HL-60 (cell line): ENCODE data around the gene NFATC2IP.

Experiments used
- DNase-seq, 2 experiments: peaks; one replicate each; pipeline ENCODE4 v3.0.0-alpha.2; 2010 to 2020; ENCODE audit warnings: low read depth in 1 of 2, low spot score in 1 of 2
- H3K27ac ChIP-seq: fragments of 250-450 bp; sonication (Bioruptor Pico); replicated peaks from 2 replicates; pipeline ENCODE4 v1.5.1; 2020; ENCODE audit warnings: mild to moderate bottlenecking, moderate library complexity
- H3K27me3 ChIP-seq: fragments of 250-450 bp; sonication (Bioruptor Pico); 2 replicates; pipeline ENCODE4 v1.5.1; 2021; ENCODE audit warnings: mild to moderate bottlenecking, moderate library complexity; ENCODE audit not compliant: insufficient read depth, poor library complexity, severe bottlenecking
- H3K4me3 ChIP-seq: replicated peaks from 2 replicates; pipeline ENCODE4 v1.5.1; 2011; ENCODE audit warnings: mild to moderate bottlenecking, control low read depth, low read length; ENCODE audit not compliant: insufficient read depth
- GABPA ChIP-seq: IDR thresholded peaks from 2 replicates; pipeline ENCODE4 v1.6.1; 2012; ENCODE audit warnings: low read depth
- POLR2AphosphoS5 ChIP-seq: IDR thresholded peaks from 2 replicates; pipeline ENCODE4 v1.6.1; 2012; ENCODE audit warnings: low read depth
- SPI1 ChIP-seq: IDR thresholded peaks from 2 replicates; pipeline ENCODE4 v1.6.1; 2012; ENCODE audit warnings: low read depth, mild to moderate bottlenecking, borderline replicate concordance
- TF ChIP-seq, protein P1 (sequence below): IDR thresholded peaks from one replicate; pipeline ENCODE4 v1.5.1; 2011; ENCODE audit warnings: low read length, control low read depth, inconsistent platforms; ENCODE audit not compliant: insufficient read depth
- TF ChIP-seq, protein P2 (sequence below): IDR thresholded peaks from 2 replicates; pipeline ENCODE4 v1.6.1; 2012; ENCODE audit warnings: low read depth; ENCODE audit not compliant: insufficient replicate concordance

The NFATC2IP gene

DNA sequence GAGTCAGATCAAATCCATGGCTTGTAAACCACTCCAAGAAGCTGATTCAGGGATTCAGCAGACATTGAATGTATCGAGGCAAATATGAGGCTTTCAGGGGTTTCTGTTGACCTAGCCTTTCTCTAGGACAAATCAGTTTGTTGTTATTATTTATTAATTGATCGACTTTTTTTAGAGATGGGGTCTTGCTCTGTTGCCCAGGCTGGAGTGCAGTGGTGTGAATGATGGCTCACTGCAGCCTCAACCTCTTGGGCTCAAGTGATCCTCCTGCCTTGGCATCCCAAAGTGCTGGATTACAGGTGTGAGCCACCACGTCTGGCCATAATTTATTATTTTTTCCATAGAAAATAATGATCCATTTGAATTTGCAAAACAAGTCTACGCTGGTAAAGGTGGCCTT, 61.1 kb downstream of the NFATC2IP start:
- no peak for DNase-seq
- H3K27ac ChIP-seq: no peak overlapping the region

DNA sequence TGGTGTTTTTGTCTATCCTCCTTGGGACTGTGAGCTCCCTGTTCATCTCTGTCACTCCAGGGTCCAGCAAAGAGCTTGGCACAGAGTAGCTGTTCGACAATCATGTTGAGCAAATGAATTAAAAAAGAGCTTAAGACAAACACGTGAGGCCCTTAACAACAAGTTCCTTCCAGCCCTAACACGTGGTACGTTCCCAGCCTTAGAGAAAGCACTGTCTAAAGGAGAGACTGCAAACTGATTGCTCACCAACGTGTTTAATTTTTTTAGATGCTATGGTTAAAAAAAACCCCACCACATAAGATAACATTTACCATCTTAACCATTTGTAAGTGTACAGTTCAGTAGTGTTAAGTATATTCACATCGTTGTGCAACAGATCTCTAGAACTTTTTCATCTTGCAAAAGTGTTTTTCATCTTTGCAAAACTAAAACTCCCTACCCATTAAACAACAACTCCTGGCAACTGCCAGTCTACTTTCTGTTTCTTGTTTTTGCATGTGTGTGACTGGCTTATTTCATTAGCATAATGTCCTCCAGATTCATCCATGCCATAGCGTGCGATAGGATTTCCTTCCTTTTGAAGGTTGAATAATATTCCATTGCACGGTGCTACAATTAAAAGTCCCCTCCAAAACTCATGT, 62.3 kb downstream of the NFATC2IP start:
- no peaks in the 10 kb centered on the region for H3K27me3 ChIP-seq
- H3K27ac ChIP-seq: peak overlapping the region; percentile 41
- no peak overlapping the region for H3K4me3 ChIP-seq
- no peak for TF ChIP-seq SPI1
- TF ChIP-seq, protein P1, sequence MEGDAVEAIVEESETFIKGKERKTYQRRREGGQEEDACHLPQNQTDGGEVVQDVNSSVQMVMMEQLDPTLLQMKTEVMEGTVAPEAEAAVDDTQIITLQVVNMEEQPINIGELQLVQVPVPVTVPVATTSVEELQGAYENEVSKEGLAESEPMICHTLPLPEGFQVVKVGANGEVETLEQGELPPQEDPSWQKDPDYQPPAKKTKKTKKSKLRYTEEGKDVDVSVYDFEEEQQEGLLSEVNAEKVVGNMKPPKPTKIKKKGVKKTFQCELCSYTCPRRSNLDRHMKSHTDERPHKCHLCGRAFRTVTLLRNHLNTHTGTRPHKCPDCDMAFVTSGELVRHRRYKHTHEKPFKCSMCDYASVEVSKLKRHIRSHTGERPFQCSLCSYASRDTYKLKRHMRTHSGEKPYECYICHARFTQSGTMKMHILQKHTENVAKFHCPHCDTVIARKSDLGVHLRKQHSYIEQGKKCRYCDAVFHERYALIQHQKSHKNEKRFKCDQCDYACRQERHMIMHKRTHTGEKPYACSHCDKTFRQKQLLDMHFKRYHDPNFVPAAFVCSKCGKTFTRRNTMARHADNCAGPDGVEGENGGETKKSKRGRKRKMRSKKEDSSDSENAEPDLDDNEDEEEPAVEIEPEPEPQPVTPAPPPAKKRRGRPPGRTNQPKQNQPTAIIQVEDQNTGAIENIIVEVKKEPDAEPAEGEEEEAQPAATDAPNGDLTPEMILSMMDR: no peak
- TF ChIP-seq, protein P2, sequence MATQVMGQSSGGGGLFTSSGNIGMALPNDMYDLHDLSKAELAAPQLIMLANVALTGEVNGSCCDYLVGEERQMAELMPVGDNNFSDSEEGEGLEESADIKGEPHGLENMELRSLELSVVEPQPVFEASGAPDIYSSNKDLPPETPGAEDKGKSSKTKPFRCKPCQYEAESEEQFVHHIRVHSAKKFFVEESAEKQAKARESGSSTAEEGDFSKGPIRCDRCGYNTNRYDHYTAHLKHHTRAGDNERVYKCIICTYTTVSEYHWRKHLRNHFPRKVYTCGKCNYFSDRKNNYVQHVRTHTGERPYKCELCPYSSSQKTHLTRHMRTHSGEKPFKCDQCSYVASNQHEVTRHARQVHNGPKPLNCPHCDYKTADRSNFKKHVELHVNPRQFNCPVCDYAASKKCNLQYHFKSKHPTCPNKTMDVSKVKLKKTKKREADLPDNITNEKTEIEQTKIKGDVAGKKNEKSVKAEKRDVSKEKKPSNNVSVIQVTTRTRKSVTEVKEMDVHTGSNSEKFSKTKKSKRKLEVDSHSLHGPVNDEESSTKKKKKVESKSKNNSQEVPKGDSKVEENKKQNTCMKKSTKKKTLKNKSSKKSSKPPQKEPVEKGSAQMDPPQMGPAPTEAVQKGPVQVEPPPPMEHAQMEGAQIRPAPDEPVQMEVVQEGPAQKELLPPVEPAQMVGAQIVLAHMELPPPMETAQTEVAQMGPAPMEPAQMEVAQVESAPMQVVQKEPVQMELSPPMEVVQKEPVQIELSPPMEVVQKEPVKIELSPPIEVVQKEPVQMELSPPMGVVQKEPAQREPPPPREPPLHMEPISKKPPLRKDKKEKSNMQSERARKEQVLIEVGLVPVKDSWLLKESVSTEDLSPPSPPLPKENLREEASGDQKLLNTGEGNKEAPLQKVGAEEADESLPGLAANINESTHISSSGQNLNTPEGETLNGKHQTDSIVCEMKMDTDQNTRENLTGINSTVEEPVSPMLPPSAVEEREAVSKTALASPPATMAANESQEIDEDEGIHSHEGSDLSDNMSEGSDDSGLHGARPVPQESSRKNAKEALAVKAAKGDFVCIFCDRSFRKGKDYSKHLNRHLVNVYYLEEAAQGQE: no peak
- peak in 1 of 2 experiments; percentile 33 for DNase-seq

More for the DNA sequence above, 61.1 kb downstream of the NFATC2IP start:
- Histone ChIP-seq H3K4me3 (no peak overlapping the region), H3K27me3 (no peaks in the 10 kb centered on the region)
- TF ChIP-seq POLR2AphosphoS5 (no peak), SPI1 (no peak), GABPA (no peak)
- TF ChIP-seq, protein P1: no peak
- TF ChIP-seq, protein P2: no peak

DNA sequence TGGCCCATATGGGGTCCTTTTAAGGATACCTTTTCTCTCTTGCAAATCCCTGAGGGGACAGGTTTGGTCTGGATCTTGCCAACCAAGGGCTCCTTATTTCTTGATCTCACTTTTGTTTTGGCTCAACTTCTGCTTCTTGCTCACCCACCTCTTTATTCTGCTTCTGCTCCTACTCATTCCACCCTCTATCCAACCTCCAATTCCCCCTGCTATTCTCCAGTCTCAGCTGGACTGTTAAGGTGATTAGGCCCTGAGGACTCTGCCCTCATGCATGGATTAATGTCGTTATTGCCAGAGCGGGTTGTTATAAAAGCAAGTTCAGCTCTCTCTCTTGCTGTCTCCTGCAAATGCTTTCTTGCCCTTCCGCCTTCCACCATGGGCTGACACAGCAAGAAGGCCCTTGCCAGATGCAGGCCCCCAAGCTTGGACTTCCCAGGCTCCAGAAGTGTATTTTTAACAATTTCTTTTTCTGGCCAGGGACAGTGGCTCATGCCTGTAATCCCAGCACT, 63.9 kb downstream of the NFATC2IP start:
- TF ChIP-seq, protein P1: no peak
- TF ChIP-seq POLR2AphosphoS5 (no peak), SPI1 (no peak), GABPA (no peak)
- TF ChIP-seq, protein P2: no peak
- Histone ChIP-seq H3K27me3 (no peaks in the 10 kb centered on the region), H3K4me3 (no peak overlapping the region), H3K27ac (no peak overlapping the region)
- no peak for DNase-seq
